HG02970 (cell line): ENCODE data around the gene COA1.
A peak's percentile ranks its signal among the peaks of the same experiment; 100 is the strongest.
"Not testable (repeated sequence)": the region's sequence is repeated elsewhere in the genome, so short reads cannot be mapped to it uniquely, and the experiment has no call there.

ENCODE experiments used
- ATAC-seq: cut with Tn5 transposase; IDR thresholded peaks from one replicate; pipeline ENCODE4 v1.9.1; 2021; ENCODE audit warnings: mild to moderate bottlenecking, moderate library complexity, moderate number of reproducible peaks; ENCODE audit not compliant: unreplicated experiment, low FRiP score

COA1 gene

GRCh38 chr7:43609097-43609496 is 120.2 kb downstream of the COA1 start:
- no peak for ATAC-seq

DNA sequence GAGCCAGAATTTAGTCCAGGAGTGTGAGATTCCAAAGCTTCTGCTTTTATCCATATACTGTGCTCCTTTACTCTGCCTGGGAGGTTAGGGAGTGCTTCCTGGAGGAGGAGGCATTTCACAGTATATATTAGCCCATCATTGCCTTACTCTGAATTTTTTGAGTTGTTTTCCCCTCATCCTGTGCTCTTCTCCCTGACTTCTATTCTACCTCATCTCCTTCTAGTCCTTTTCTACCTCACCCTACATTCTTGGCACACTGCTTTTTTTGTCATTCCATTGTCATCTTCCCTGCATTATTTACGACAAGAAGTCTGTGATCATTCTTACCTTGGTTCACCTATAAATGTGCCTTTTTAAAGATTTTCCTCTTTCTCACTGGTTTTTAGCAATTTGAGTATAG is 125.1 kb downstream of the COA1 start:
- ATAC-seq = no peak

DNA sequence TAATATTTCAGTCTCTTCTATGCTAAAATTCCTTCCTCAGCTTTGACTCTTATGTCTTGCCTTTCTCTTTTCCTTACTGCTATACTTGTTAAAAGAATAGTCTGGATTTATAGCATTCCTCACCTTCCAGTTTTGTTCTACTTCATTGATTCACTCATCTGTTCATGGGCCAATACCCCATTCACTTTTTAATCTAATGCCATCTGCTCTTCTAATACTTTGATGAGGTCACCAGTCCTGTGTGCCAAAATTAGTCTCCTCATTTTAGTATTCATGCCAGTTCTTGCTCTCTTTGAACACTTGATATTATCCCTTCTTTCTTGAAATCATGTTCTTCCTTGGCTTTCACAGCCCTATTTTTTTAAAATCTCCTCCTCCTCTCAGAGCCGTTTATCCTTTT is 127.1 kb downstream of the COA1 start:
- no peak for ATAC-seq

DNA sequence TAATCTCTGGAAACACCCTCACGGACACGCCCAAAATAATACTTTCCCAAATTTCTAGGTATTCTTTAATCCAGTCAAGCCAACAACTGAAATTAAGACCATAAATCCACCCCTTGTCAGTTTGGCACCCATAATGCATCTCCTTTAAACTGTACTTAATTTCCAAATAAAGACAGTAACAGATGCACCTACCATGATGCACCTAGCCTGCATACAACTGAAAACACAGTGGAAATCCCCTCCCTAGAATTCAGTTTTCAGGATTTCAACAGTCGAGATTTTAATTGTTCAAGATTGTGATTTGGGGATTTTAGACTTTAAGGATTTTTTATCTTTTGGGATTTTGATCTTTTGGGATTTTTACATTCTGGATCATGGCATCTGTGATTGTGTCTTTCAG is 129.3 kb downstream of the COA1 start:
- no peak for ATAC-seq

- not testable (repeated sequence) for ATAC-seq
Measured at GRCh38 chr7:43596426-43596825, 132.9 kb downstream of the COA1 start.

GRCh38 chr7:43594020-43594419 is 135.3 kb downstream of the COA1 start:
- no peak for ATAC-seq

- no peak for ATAC-seq
Measured at GRCh38 chr7:43593010-43593409, 136.3 kb downstream of the COA1 start.

- ATAC-seq = no peak
Measured at GRCh38 chr7:43592326-43592725, 137.0 kb downstream of the COA1 start.

GRCh38 chr7:43591558-43592180 is 137.7 kb downstream of the COA1 start:
- ATAC-seq = no peak

- peak; percentile 45 for ATAC-seq
Measured at GRCh38 chr7:43590862-43591557, 138.3 kb downstream of the COA1 start.

- ATAC-seq = no peak
Measured at GRCh38 chr7:43589728-43590127, 139.6 kb downstream of the COA1 start.
